GM23248 (cell line): ENCODE measurements around the gene CEACAM1. TPM values are rescaled to one million over a fixed set of nuclear protein-coding genes. Genes with fewer than 3 reads are reported as not detected.
"Not testable (repeated sequence)": the region's sequence is repeated elsewhere in the genome, so short reads cannot be mapped to it uniquely, and the experiment has no call there.

ENCODE experiments used
- DNase-seq: peaks from one replicate; pipeline ENCODE4 v3.0.0-alpha.2; 2015
- H2AFZ ChIP-seq: fragments of 200-600 bp; sonication (generic); 2 replicates; pipeline ENCODE4 v1.6.1; 2016; ENCODE audit warnings: antibody characterized with exemption
- H3F3A ChIP-seq: fragments of 200-600 bp; sonication (generic); 2 replicates; pipeline ENCODE4 v1.6.1; 2016; ENCODE audit warnings: mild to moderate bottlenecking, antibody characterized with exemption, mixed run types; ENCODE audit not compliant: insufficient read depth
- H3K27ac ChIP-seq: fragments of 200-600 bp; sonication (generic); 2 replicates; pipeline ENCODE4 v1.5.1; 2016; ENCODE audit warnings: mild to moderate bottlenecking
- H3K27me3 ChIP-seq: fragments of 200-600 bp; sonication (generic); replicated peaks from 2 replicates; pipeline ENCODE4 v1.6.1; 2016; ENCODE audit warnings: mild to moderate bottlenecking; ENCODE audit not compliant: insufficient read depth
- H3K36me3 ChIP-seq: fragments of 200-600 bp; sonication (generic); 2 replicates; pipeline ENCODE4 v1.6.1; 2016; ENCODE audit warnings: low read depth, mild to moderate bottlenecking
- H3K4me1 ChIP-seq: fragments of 200-600 bp; sonication (generic); 2 replicates; pipeline ENCODE4 v1.6.1; 2016; ENCODE audit warnings: mild to moderate bottlenecking; ENCODE audit not compliant: insufficient read depth
- H3K4me2 ChIP-seq: fragments of 200-600 bp; sonication (generic); one replicate; pipeline ENCODE4 v1.6.1; 2016; ENCODE audit warnings: mild to moderate bottlenecking; ENCODE audit not compliant: unreplicated experiment
- H3K4me3 ChIP-seq: fragments of 200-600 bp; sonication (generic); 2 replicates; pipeline ENCODE4 v1.5.1; 2016; ENCODE audit warnings: mild to moderate bottlenecking
- H3K79me2 ChIP-seq: fragments of 200-600 bp; sonication (generic); 2 replicates; pipeline ENCODE4 v1.6.1; 2016; ENCODE audit warnings: mild to moderate bottlenecking; ENCODE audit not compliant: insufficient read depth
- H3K9ac ChIP-seq: fragments of 200-600 bp; sonication (generic); 2 replicates; pipeline ENCODE4 v1.6.1; 2016; ENCODE audit warnings: mild to moderate bottlenecking
- H3K9me2 ChIP-seq: fragments of 200-600 bp; sonication (generic); 2 replicates; pipeline ENCODE4 v1.6.1; 2016; ENCODE audit warnings: mixed run types, mild to moderate bottlenecking, moderate library complexity; ENCODE audit not compliant: insufficient read depth
- H3K9me3 ChIP-seq: fragments of 200-600 bp; sonication (generic); one replicate; pipeline ENCODE4 v1.6.1; 2017; ENCODE audit warnings: low read depth
- H4K20me1 ChIP-seq: fragments of 200-600 bp; sonication (generic); 2 replicates; pipeline ENCODE4 v1.6.0; 2016; ENCODE audit not compliant: insufficient read depth
- EZH2 ChIP-seq: fragments of 200-600 bp; sonication (generic); IDR thresholded peaks from 2 replicates; pipeline ENCODE4 v1.6.1; 2018; ENCODE audit warnings: antibody characterized with exemption, mild to moderate bottlenecking; ENCODE audit not compliant: insufficient read depth, poor library complexity, severe bottlenecking
- EZH2phosphoT487 ChIP-seq: fragments of 200-600 bp; sonication (generic); IDR thresholded peaks from 2 replicates; pipeline ENCODE4 v1.6.1; 2018; ENCODE audit warnings: antibody characterized with exemption, moderate library complexity, mild to moderate bottlenecking, low read depth; ENCODE audit not compliant: insufficient read depth
- WGBS, 2 experiments: methylation state at CpG; one replicate each; pipeline ENCODE4 v1.1.6; 2015 to 2017; ENCODE audit warnings: low lambda C conversion rate in 2 of 2, low coverage in 1 of 2; ENCODE audit errors: missing lambda C conversion rate in 2 of 2; 5-methylcytosine and 5-hydroxymethylcytosine counted together
- in situ Hi-C: fragments of 300-500 bp; cut with MboI; formaldehyde crosslinking; loops from 2 replicates; pipeline ENCODE4 v1.15.0; 2020
- polyA plus RNA-seq: library from polyadenylated mRNA; unstranded; fragments of >200 nt; fragmentation: Nextera tagmentation; extraction: Ambion mirVana; gene quantifications from 2 replicates; pipeline ENCODE4 v1.2.1, GENCODE V29; 2016
- total RNA-seq: library from RNA; depleted of rRNA; stranded (reverse); fragments of >200 nt; shearing (Covaris generic); gene quantifications from 2 replicates; pipeline ENCODE4 v1.2.3, GENCODE V29; 2014

The CEACAM1 gene
- total and polyA plus RNA-seq, 2 experiments from 2014 or later, result not detected

DNA sequence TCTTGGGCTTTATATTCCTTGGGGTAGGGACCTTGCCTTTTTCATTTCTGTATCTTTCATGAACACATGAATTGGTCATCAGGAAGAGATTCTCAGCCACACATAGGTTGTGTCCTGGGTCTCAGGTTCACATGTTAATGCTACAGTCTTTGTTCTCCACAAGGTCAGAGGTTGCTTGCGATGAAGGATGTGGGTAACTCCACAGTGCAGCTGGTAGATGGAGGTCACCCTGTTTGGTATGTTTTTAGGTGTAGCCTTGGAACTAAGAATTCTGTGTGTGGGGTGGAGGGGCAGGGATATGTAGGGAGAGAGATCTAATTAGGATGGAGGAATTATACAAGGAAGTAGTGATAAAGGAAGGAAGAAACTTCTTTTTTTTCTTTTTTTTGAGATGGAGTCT is 23.2 kb downstream of the CEACAM1 start:
- Histone ChIP-seq H3K27me3 (peaks cover 38% of the 10 kb centered on the region), H3K9ac (no peak overlapping the region), H4K20me1 (no peaks in the 10 kb centered on the region), H2AFZ (no peak overlapping the region), H3K36me3 (no peaks in the 10 kb centered on the region), H3K79me2 (no peaks in the 10 kb centered on the region), H3K4me2 (no peak overlapping the region), H3K4me3 (no peak overlapping the region), H3K4me1 (no peaks in the 10 kb centered on the region), H3K9me2 (no peaks in the 10 kb centered on the region), H3F3A (no peaks in the 10 kb centered on the region), H3K27ac (no peak overlapping the region), H3K9me3 (no peaks in the 10 kb centered on the region)
- 80 to 93% methylated on average over 1 of the region's 1 CpG for WGBS, 2 experiments
- DNase-seq, result no peak
- no peak for TF ChIP-seq EZH2
- TF ChIP-seq EZH2phosphoT487, result no peak
- in situ Hi-C loops, result no loop called here

DNA sequence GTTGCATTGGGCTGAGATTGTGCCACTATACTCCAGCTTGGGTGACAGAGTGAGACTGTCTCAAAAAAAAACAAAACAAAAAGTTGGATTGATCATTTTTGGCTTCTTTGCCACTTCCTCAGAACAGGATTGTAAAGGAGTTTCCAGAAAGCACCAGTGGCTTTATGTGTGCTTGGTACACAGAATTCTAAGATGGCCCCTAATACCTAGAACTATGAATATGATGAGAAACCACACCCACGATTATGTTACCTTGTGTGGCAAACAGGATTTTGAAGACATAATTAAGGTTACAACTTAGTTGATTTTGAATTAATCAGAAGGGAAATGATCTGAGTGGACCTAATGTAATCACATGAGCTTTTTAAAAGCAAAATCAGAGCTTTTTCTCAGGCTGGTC is 26.5 kb downstream of the CEACAM1 start:
- H2AFZ ChIP-seq, result no peak overlapping the region
- H4K20me1 ChIP-seq, result no peaks in the 10 kb centered on the region
- WGBS, 2 experiments, result 54 to 56% methylated on average over 1 of the region's 1 CpG
- TF ChIP-seq EZH2phosphoT487 (no peak), EZH2 (no peak)
- no peaks in the 10 kb centered on the region for H3K36me3 ChIP-seq
- no peaks in the 10 kb centered on the region for H3K9me3 ChIP-seq
- in situ Hi-C loops, result no loop called here
- no peak overlapping the region for H3K4me2 ChIP-seq
- H3K27me3 ChIP-seq, result peaks cover 21% of the 10 kb centered on the region
- no peaks in the 10 kb centered on the region for H3F3A ChIP-seq
- H3K9ac ChIP-seq, result no peak overlapping the region
- no peaks in the 10 kb centered on the region for H3K9me2 ChIP-seq
- H3K79me2 ChIP-seq, result no peaks in the 10 kb centered on the region
- H3K4me1 ChIP-seq, result no peaks in the 10 kb centered on the region
- DNase-seq, result no peak
- H3K27ac ChIP-seq, result no peak overlapping the region
- no peak overlapping the region for H3K4me3 ChIP-seq

DNA sequence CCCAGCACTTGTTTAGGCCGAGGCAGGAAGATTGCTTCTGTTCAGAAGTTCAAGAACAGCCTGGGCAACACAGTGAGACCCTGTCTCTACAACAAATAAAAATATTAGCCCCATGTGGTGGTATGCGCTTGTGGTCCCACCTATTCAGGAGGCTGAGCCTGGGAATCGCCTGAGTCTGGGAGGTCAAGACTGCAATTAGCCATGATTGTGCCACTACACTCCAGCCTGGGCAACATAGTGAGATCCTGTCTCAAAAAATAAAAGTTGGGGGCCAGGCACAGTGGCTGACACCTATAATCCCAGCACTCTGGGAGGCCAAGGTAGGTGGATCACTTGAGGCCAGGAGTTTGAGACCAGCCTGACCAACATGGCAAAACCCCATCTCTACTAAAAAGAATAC is 27.0 kb downstream of the CEACAM1 start:
- H3K9ac ChIP-seq, H3K36me3 ChIP-seq, H3K9me3 ChIP-seq, H4K20me1 ChIP-seq, H3K9me2 ChIP-seq, H3K4me3 ChIP-seq, H3K79me2 ChIP-seq, H3K27ac ChIP-seq, H3K4me2 ChIP-seq, H3F3A ChIP-seq, DNase-seq, in situ Hi-C loops, H3K4me1 ChIP-seq, H2AFZ ChIP-seq: not testable (repeated sequence)
- H3K27me3 ChIP-seq, result peaks cover 21% of the 10 kb centered on the region
- 74 to 78% methylated on average over 3 of the region's 3 CpGs for WGBS, 2 experiments

DNA sequence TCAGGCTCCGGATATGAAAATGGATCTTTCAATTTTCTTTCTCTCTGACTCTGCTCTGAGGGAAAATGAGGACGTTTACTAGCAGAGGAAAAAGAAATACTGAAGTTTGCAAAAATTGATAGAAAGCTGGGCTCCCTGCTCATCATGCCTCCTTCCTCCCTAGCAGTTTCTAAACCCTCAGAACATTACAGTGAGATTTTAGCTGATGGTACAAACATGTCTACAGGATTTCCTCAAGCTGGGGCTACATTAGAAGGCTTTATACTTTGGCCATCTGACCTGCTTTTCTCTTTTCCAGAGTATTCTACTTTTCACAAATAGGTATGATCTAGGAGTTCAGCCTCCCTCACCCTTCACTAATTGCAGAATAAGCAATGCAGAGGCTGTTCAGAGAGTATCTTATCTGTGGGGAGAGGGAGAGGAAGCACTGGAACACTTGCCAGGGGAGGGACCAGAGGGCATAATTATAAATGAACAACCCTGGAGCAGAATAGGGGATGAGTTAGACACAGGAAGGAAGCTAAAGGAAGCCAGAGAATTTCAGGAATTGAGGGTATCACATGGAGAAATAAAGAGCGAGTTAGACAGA is 30.0 kb downstream of the CEACAM1 start:
- TF ChIP-seq EZH2 (no peak), EZH2phosphoT487 (no peak)
- H3K9me3 ChIP-seq, result no peaks in the 10 kb centered on the region
- H3K36me3 ChIP-seq, result no peaks in the 10 kb centered on the region
- H3K27ac ChIP-seq, result no peak overlapping the region
- H3K4me2 ChIP-seq, result no peak overlapping the region
- H3K9ac ChIP-seq, result no peak overlapping the region
- DNase-seq, result no peak
- H3K9me2 ChIP-seq, result no peaks in the 10 kb centered on the region
- H4K20me1 ChIP-seq, result no peaks in the 10 kb centered on the region
- no peaks in the 10 kb centered on the region for H3K79me2 ChIP-seq
- in situ Hi-C loops, result no loop called here
- no peak overlapping the region for H2AFZ ChIP-seq
- 43 to 56% methylated on average over 3 of the region's 3 CpGs for WGBS, 2 experiments
- no peaks in the 10 kb centered on the region for H3K4me1 ChIP-seq
- no peak overlapping the region for H3K4me3 ChIP-seq
- no peaks in the 10 kb centered on the region for H3F3A ChIP-seq
- peaks cover 20% of the 10 kb centered on the region for H3K27me3 ChIP-seq

DNA sequence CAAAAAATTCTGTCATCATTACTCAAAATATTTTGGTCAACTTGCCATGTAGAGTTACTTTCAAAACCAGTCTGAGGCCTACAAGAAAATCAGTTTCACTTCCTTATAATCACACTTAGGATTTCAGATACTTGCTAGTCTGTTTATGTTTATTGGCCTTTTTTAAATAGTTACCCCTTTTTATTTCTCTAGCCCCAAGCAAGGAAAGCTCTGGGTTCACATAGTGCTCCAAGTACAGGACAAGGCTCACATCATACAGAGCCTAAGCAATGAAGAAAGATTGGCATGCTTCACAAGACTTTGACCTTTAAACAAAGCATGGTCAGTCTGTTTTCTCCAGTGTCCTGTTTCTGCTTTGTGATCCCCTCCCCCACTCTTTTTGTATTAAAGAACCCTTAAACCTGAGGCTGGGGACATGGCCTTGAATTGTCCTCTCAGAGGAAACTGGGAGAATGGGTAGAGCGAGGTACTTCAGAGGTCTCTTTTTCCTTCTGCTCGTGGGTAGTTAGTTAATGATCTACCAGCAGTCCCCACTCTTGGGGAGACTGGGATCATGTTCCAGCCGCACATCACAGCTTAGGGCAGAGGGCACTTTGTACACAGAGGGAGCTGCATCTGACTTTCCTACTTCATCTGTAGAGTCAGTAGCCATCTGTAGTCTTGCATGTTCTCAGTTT is 30.7 kb downstream of the CEACAM1 start:
- 62 to 68% methylated on average over 3 of the region's 3 CpGs for WGBS, 2 experiments
- in situ Hi-C loops, result no loop called here
- no peak for DNase-seq

More for the DNA sequence above, 30.7 kb downstream of the CEACAM1 start:
- Histone ChIP-seq H3K9me2 (no peaks in the 10 kb centered on the region), H3K4me1 (no peaks in the 10 kb centered on the region), H3K4me2 (no peak overlapping the region), H3K4me3 (no peak overlapping the region), H3K79me2 (no peaks in the 10 kb centered on the region), H3F3A (no peaks in the 10 kb centered on the region), H3K9me3 (no peaks in the 10 kb centered on the region), H4K20me1 (no peaks in the 10 kb centered on the region), H3K9ac (no peak overlapping the region), H3K27me3 (peaks cover 20% of the 10 kb centered on the region), H3K36me3 (no peaks in the 10 kb centered on the region), H2AFZ (no peak overlapping the region), H3K27ac (no peak overlapping the region)
- TF ChIP-seq EZH2phosphoT487, result no peak
- no peak for TF ChIP-seq EZH2
